ENCODE measurements around the gene HCN1.

Gene HCN1

DNA sequence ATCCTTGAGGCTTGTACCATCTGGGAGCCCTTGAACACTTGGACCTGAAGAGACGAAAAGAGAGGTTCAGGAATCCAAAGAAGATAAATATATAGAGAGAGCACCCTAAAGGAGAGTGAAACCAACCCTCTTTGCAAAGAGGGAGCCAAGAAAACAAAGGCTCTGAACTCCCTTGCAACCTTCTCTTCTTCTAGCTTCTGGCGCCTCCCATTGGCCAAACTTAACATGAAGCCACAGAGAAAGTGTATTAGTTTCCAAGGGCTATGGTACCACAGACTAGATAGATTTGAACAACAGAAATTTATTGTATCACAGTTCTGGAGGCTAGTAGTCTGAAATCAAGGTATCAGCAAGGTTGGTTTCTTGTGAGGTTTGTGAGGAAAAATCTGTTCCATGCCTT lies 175.1 kb downstream of the HCN1 start:
- H3K27ac ChIP-seq (replicated peaks), result no peak overlapping the region
- DNase-seq (ENCODE audit: low read depth in 1 of 2, low spot score in 1 of 2), result peak in 1 of 2 experiments; percentile 3
- no peak overlapping the region for H3K4me3 ChIP-seq (replicated peaks; ENCODE audit: insufficient read depth, low read length)
- H3K27me3 ChIP-seq (ENCODE audit: insufficient read depth, poor library complexity, severe bottlenecking), result no peaks in the 10 kb centered on the region
- TF ChIP-seq SPI1 (IDR thresholded peaks at IDR 0.05; ENCODE audit: borderline replicate concordance, low read depth), result no peak
- TF ChIP-seq, protein P1, sequence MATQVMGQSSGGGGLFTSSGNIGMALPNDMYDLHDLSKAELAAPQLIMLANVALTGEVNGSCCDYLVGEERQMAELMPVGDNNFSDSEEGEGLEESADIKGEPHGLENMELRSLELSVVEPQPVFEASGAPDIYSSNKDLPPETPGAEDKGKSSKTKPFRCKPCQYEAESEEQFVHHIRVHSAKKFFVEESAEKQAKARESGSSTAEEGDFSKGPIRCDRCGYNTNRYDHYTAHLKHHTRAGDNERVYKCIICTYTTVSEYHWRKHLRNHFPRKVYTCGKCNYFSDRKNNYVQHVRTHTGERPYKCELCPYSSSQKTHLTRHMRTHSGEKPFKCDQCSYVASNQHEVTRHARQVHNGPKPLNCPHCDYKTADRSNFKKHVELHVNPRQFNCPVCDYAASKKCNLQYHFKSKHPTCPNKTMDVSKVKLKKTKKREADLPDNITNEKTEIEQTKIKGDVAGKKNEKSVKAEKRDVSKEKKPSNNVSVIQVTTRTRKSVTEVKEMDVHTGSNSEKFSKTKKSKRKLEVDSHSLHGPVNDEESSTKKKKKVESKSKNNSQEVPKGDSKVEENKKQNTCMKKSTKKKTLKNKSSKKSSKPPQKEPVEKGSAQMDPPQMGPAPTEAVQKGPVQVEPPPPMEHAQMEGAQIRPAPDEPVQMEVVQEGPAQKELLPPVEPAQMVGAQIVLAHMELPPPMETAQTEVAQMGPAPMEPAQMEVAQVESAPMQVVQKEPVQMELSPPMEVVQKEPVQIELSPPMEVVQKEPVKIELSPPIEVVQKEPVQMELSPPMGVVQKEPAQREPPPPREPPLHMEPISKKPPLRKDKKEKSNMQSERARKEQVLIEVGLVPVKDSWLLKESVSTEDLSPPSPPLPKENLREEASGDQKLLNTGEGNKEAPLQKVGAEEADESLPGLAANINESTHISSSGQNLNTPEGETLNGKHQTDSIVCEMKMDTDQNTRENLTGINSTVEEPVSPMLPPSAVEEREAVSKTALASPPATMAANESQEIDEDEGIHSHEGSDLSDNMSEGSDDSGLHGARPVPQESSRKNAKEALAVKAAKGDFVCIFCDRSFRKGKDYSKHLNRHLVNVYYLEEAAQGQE (IDR thresholded peaks at IDR 0.05; ENCODE audit: insufficient replicate concordance, low read depth), result no peak
- no peak for TF ChIP-seq POLR2AphosphoS5 (IDR thresholded peaks at IDR 0.05; ENCODE audit: low read depth)
- TF ChIP-seq, protein P2, sequence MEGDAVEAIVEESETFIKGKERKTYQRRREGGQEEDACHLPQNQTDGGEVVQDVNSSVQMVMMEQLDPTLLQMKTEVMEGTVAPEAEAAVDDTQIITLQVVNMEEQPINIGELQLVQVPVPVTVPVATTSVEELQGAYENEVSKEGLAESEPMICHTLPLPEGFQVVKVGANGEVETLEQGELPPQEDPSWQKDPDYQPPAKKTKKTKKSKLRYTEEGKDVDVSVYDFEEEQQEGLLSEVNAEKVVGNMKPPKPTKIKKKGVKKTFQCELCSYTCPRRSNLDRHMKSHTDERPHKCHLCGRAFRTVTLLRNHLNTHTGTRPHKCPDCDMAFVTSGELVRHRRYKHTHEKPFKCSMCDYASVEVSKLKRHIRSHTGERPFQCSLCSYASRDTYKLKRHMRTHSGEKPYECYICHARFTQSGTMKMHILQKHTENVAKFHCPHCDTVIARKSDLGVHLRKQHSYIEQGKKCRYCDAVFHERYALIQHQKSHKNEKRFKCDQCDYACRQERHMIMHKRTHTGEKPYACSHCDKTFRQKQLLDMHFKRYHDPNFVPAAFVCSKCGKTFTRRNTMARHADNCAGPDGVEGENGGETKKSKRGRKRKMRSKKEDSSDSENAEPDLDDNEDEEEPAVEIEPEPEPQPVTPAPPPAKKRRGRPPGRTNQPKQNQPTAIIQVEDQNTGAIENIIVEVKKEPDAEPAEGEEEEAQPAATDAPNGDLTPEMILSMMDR (IDR thresholded peaks at IDR 0.05; ENCODE audit: insufficient read depth, low read length), result no peak
- TF ChIP-seq GABPA (IDR thresholded peaks at IDR 0.05; ENCODE audit: low read depth), result no peak

- no peak overlapping the region for H3K4me3 ChIP-seq (replicated peaks; ENCODE audit: insufficient read depth, low read length)
- H3K27me3 ChIP-seq (ENCODE audit: insufficient read depth, poor library complexity, severe bottlenecking), result no peaks in the 10 kb centered on the region
- H3K27ac ChIP-seq (replicated peaks), result no peak overlapping the region
- DNase-seq (ENCODE audit: low read depth in 1 of 2, low spot score in 1 of 2), result no peak
- TF ChIP-seq GABPA (IDR thresholded peaks at IDR 0.05; ENCODE audit: low read depth) (no peak), POLR2AphosphoS5 (IDR thresholded peaks at IDR 0.05; ENCODE audit: low read depth) (no peak), SPI1 (IDR thresholded peaks at IDR 0.05; ENCODE audit: borderline replicate concordance, low read depth) (no peak)
- TF ChIP-seq, protein P2 (IDR thresholded peaks at IDR 0.05; ENCODE audit: insufficient read depth, low read length), result no peak
- TF ChIP-seq, protein P1 (IDR thresholded peaks at IDR 0.05; ENCODE audit: insufficient replicate concordance, low read depth), result no peak
Measured at GRCh38 chr5:45512521-45512920, 183.7 kb downstream of the HCN1 start.

GRCh38 chr5:45509371-45509770 lies 186.8 kb downstream of the HCN1 start:
- Histone ChIP-seq H3K4me3 (replicated peaks; ENCODE audit: insufficient read depth, low read length) (no peak overlapping the region), H3K27ac (replicated peaks) (no peak overlapping the region), H3K27me3 (ENCODE audit: insufficient read depth, poor library complexity, severe bottlenecking) (no peaks in the 10 kb centered on the region)
- TF ChIP-seq SPI1 (IDR thresholded peaks at IDR 0.05; ENCODE audit: borderline replicate concordance, low read depth) (no peak), POLR2AphosphoS5 (IDR thresholded peaks at IDR 0.05; ENCODE audit: low read depth) (no peak), GABPA (IDR thresholded peaks at IDR 0.05; ENCODE audit: low read depth) (no peak)
- TF ChIP-seq, protein P1 (IDR thresholded peaks at IDR 0.05; ENCODE audit: insufficient replicate concordance, low read depth), result no peak
- TF ChIP-seq, protein P2 (IDR thresholded peaks at IDR 0.05; ENCODE audit: insufficient read depth, low read length), result no peak
- DNase-seq (ENCODE audit: low read depth in 1 of 2, low spot score in 1 of 2), result no peak

Measured in HL-60 (cell line).